Right atrium auricular region (tissue), 2 donors: ENCODE results near the gene ASB7. TPM values are rescaled to one million over a fixed set of nuclear protein-coding genes. Genes with fewer than 3 reads are reported as not detected.
A peak's percentile ranks its signal among the peaks of the same experiment; 100 is the strongest.

Experiments used
- DNase-seq: peaks from one replicate; pipeline ENCODE4 v3.0.0-alpha.2; 2019; ENCODE audit warnings: low spot score
- H3K27ac ChIP-seq, 2 donors: fragments of 200-600 bp; sonication (generic); 1 replicate in 1 of 2; 2 replicates in 1 of 2; pipeline ENCODE4 v1.5.1; 2016 to 2019
- H3K27me3 ChIP-seq, 2 donors: fragments of 200-600 bp; sonication (generic); one replicate each; pipeline versions ENCODE4 v1.5.1 to v1.6.0; 2017 to 2019
- H3K36me3 ChIP-seq: fragments of 200-600 bp; sonication (generic); one replicate; pipeline ENCODE4 v1.5.1; 2016
- H3K4me1 ChIP-seq, 2 donors: fragments of 200-600 bp; sonication (generic); one replicate each; pipeline versions ENCODE4 v1.5.1 to v1.6.0; 2017 to 2019
- H3K4me3 ChIP-seq, 2 donors: fragments of 200-600 bp; sonication (generic); 1 replicate in 1 of 2; 2 replicates in 1 of 2; pipeline ENCODE4 v1.5.1; 2017 to 2019; ENCODE audit warnings: mild to moderate bottlenecking in 1 of 2, moderate library complexity in 1 of 2
- H3K9me3 ChIP-seq, 2 donors: fragments of 200-600 bp; sonication (generic); one replicate each; pipeline ENCODE4 v1.5.1; 2019
- total RNA-seq, 2 donors: library from RNA; depleted of rRNA; stranded (reverse); fragments of >200 nt; gene quantifications; one replicate each; pipeline ENCODE4 v1.1.0, GENCODE V29; 2016
- TF ChIP-seq, protein P1 (sequence below), 2 donors: fragments of 200-600 bp; sonication (generic); IDR thresholded peaks; one replicate each; pipeline ENCODE4 v1.5.1; 2019; ENCODE audit warnings: antibody characterized with exemption in 2 of 2

Gene ASB7, protein sequence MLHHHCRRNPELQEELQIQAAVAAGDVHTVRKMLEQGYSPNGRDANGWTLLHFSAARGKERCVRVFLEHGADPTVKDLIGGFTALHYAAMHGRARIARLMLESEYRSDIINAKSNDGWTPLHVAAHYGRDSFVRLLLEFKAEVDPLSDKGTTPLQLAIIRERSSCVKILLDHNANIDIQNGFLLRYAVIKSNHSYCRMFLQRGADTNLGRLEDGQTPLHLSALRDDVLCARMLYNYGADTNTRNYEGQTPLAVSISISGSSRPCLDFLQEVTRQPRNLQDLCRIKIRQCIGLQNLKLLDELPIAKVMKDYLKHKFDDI
- 1 to 10 TPM; 5.5 to 6.2 TPM for total RNA-seq

DNA sequence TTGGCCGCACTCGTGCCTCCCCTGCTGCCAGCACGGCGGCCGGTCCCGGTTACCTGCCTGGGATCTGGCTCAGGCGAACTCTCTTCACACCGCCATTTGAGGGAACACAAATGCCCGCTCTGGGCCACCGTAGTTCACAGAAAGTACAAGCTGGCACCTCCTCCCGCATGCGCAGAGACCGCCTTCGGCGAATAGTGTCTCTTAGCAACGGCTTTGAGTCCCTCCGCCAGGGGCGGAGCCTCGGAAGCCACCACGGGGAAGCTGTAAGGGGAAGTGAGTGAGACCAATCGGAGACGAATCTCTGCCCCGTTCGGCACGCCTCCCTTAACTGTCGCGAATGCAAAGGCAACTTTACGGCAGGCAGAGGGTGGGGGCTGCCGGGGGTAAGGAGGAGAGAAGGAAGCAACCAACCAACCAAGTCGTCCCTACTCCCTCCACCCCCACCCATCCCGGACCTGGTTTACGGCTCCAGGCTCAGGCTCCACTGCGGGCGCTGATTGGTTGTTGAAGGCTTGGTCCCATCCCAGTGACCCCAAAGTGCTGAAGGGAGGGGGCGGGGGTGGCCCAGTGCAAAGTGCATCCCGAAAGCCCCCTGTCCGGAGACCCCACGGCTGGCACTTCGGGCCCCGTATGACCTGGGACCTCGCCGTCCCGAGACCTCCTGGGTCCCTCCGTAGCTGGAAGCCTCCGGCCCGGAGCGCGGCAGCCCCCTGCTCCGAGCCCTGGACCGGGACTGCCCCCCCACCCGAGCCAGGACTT is at the start of gene ASB7, which contains the start of gene LINS1:
Gene ASB7, plus strand, starts transcription at position 526 of the 759 bp plus-strand sequence. CDS start 9,628 bp downstream, outside the sequence.
Gene LINS1, minus strand, starts transcription at position 121 of the 759 bp plus-strand sequence. CDS start 21,342 bp downstream, outside the sequence.
- Histone ChIP-seq H3K27me3 (no peaks in the 10 kb centered on the region), H3K9me3 (no peaks in the 10 kb centered on the region), H3K4me3 (peak within 1 kb of the TSS; percentile 88 to 94), H3K4me1 (peaks cover 0 to 25% of the 10 kb centered on the region in 2 donors), H3K27ac (peak within 1 kb of the TSS; percentile 83 to 86), H3K36me3 (no peaks in the 10 kb centered on the region)
- peak; percentile 100 for DNase-seq
- TF ChIP-seq, protein P1, sequence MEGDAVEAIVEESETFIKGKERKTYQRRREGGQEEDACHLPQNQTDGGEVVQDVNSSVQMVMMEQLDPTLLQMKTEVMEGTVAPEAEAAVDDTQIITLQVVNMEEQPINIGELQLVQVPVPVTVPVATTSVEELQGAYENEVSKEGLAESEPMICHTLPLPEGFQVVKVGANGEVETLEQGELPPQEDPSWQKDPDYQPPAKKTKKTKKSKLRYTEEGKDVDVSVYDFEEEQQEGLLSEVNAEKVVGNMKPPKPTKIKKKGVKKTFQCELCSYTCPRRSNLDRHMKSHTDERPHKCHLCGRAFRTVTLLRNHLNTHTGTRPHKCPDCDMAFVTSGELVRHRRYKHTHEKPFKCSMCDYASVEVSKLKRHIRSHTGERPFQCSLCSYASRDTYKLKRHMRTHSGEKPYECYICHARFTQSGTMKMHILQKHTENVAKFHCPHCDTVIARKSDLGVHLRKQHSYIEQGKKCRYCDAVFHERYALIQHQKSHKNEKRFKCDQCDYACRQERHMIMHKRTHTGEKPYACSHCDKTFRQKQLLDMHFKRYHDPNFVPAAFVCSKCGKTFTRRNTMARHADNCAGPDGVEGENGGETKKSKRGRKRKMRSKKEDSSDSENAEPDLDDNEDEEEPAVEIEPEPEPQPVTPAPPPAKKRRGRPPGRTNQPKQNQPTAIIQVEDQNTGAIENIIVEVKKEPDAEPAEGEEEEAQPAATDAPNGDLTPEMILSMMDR (IDR thresholded peaks at IDR 0.05), result no peak

DNA sequence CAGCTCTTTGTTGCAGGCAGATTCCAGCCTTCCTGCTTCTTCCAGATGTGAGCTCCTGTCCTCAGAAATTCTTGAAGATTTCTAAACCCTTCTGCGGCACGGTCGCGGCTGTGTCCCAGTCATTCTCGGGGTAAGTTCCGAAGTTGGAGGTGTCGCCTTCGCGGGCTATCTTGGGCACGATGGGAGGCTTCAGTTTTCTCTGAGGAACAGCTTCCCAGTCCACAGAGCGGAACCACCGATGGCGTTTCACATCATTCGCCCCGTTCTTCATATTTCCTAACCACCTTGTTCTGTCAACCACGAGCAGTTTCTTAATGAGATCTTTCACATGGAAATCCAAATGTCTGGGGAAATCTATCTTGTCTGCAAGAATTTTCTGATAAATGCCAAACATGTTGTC is 48.9 kb upstream of the ASB7 start:
- H3K4me3 ChIP-seq, result no peak overlapping the region
- no peaks in the 10 kb centered on the region for H3K4me1 ChIP-seq
- H3K27me3 ChIP-seq, result no peaks in the 10 kb centered on the region
- no peak for DNase-seq
- TF ChIP-seq, protein P1 (IDR thresholded peaks at IDR 0.05), result no peak
- no peak overlapping the region for H3K27ac ChIP-seq
- no peaks in the 10 kb centered on the region for H3K36me3 ChIP-seq
- H3K9me3 ChIP-seq, result no peaks in the 10 kb centered on the region

DNA sequence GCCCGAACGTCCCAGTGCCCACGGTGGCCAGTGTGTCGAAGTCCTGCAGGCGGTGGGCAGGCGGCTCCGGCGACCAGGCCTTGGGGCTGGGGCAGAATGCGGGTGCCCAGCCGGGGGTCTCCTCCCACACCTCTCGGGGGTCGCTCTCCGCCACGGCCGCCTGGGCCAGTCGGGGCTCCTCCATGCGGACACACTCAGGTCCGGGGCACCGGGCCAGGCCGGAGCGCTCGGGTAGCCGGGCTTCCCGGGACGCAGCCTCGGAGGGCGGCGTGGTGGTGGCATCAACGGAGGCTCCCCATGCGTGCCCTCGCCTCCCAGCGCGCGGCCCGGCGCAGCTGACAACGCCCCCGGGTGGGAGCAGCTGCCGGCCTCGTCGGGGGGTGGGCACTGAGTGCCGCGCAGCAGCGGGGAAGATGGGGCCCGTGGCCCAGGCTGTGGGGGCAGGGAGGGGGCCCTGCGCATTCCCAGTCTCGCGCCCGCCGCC is 43.6 kb upstream of the ASB7 start:
- TF ChIP-seq, protein P1 (IDR thresholded peaks at IDR 0.05), result no peak
- no peak overlapping the region for H3K4me3 ChIP-seq
- no peaks in the 10 kb centered on the region for H3K27me3 ChIP-seq
- no peak overlapping the region for H3K27ac ChIP-seq
- no peaks in the 10 kb centered on the region for H3K9me3 ChIP-seq
- DNase-seq, result no peak
- no peaks in the 10 kb centered on the region for H3K36me3 ChIP-seq
- no peaks in the 10 kb centered on the region for H3K4me1 ChIP-seq

DNA sequence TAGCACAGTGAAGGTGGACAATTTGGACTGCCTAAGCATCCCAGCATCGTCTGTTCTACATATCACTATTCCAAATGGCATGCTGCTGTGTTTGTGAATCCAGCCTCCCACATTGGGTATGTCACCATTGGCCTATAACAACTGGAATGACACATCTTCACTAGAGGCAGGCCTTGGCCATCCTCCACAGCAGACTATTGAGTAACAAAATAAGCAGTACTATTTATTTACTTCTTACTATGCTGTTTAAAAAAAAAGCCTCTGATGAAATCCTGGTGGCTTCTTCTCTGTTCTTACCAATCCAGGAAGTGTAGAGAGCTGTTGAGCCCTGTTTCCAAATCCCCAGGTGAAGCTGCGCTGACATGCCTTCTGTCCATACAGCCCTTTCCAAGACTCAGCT is 43.1 kb upstream of the ASB7 start:
- no peaks in the 10 kb centered on the region for H3K9me3 ChIP-seq
- H3K27ac ChIP-seq, result no peak overlapping the region

DNA sequence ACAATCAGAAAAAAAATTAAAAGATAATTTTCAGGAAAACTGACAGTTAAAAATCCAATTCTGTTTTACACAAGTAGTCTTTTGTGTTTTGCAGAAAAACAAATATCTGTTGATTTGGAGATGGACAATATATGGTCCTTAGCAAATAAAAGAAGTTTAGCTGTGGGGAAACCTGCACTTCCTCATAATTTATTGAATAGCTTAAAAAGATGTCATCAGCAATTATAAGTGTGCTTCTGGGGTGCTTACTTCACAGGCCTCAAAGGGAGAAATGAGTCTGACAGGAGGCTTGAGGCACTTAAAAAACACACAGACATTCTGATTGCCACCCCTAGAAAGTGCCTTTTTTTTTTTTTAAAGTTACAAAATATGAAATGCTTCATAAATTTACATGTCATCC is 42.1 kb upstream of the ASB7 start:
- no peaks in the 10 kb centered on the region for H3K27me3 ChIP-seq
- TF ChIP-seq, protein P1 (IDR thresholded peaks at IDR 0.05), result no peak
- H3K9me3 ChIP-seq, result no peaks in the 10 kb centered on the region
- H3K27ac ChIP-seq, result no peak overlapping the region
- no peaks in the 10 kb centered on the region for H3K36me3 ChIP-seq
- no peaks in the 10 kb centered on the region for H3K4me1 ChIP-seq
- DNase-seq, result no peak
- H3K4me3 ChIP-seq, result no peak overlapping the region

More for the DNA sequence above, 43.1 kb upstream of the ASB7 start:
- DNase-seq, result peak; percentile 70
- H3K4me1 ChIP-seq, result no peaks in the 10 kb centered on the region
- H3K27me3 ChIP-seq, result no peaks in the 10 kb centered on the region
- H3K36me3 ChIP-seq, result no peaks in the 10 kb centered on the region
- H3K4me3 ChIP-seq, result no peak overlapping the region
- TF ChIP-seq, protein P1 (IDR thresholded peaks at IDR 0.05), result no peak
